C4-2B (cell line): ENCODE measurements around the gene RAB1A.

ENCODE experiments used
- CTCF ChIP-seq: fragments of 450-650 bp; conservative IDR thresholded peaks from 2 replicates; pipeline ENCODE4 v1.5.1; 2017; ENCODE audit warnings: mild to moderate bottlenecking
- ZFX ChIP-seq: fragments of 450-650 bp; IDR thresholded peaks from 2 replicates; pipeline ENCODE4 v1.6.1; 2017

GRCh38 chr2:65061146-65061909 lies 68.6 kb downstream of the RAB1A start:
- TF ChIP-seq CTCF (no peak), ZFX (no peak)
